Measurements from ENCODE around the gene ANGEL2.
"Not testable (repeated sequence)": the region's sequence is repeated elsewhere in the genome, so short reads cannot be mapped to it uniquely, and the experiment has no call there.

The ANGEL2 gene, protein sequence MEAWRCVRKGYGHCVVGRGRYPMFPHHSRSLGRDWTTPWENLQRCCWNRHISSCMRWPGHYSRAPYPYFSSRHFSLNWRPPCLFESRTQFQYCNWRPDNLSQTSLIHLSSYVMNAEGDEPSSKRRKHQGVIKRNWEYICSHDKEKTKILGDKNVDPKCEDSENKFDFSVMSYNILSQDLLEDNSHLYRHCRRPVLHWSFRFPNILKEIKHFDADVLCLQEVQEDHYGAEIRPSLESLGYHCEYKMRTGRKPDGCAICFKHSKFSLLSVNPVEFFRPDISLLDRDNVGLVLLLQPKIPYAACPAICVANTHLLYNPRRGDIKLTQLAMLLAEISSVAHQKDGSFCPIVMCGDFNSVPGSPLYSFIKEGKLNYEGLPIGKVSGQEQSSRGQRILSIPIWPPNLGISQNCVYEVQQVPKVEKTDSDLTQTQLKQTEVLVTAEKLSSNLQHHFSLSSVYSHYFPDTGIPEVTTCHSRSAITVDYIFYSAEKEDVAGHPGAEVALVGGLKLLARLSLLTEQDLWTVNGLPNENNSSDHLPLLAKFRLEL

GRCh38 chr1:213015099-213016050 is at the start of gene ANGEL2:
Gene ANGEL2, minus strand, starts transcription at chr1:213015867. Its CDS starts 196 bp downstream, at chr1:213015671.
- peak; percentile 93 for DNase-seq (ENCODE audit: low read depth in 2 of 2)

DNA sequence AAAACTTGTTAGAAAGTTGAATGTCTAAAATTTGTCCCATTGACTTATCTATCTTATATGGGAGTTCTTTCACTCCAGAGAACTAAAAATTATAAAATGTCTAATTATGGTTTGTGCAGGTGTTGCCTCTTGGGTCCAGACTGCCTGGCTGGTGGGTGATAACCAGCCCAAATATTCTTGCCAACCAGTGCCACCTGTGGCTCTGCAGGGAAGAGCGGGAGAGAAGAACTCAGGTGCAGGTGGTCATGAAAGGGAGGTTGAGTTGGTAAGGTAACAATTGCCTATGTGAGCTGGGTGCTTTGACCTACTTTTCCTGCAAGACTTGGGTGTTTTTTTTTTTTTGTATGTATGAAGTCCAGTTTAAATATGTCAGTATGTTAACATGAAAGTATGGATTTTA is 45.6 kb upstream of the ANGEL2 start:
- no peak for DNase-seq (ENCODE audit: low read depth in 2 of 2)

GRCh38 chr1:213060836-213061235 is 45.2 kb upstream of the ANGEL2 start:
- no peak for DNase-seq (ENCODE audit: low read depth in 2 of 2)

- no peak for DNase-seq (ENCODE audit: low read depth in 2 of 2)
Measured at GRCh38 chr1:213057264-213058059, 41.8 kb upstream of the ANGEL2 start.

- DNase-seq (ENCODE audit: low read depth in 2 of 2) = no peak
Measured at GRCh38 chr1:213055767-213056166, 40.1 kb upstream of the ANGEL2 start.

DNA sequence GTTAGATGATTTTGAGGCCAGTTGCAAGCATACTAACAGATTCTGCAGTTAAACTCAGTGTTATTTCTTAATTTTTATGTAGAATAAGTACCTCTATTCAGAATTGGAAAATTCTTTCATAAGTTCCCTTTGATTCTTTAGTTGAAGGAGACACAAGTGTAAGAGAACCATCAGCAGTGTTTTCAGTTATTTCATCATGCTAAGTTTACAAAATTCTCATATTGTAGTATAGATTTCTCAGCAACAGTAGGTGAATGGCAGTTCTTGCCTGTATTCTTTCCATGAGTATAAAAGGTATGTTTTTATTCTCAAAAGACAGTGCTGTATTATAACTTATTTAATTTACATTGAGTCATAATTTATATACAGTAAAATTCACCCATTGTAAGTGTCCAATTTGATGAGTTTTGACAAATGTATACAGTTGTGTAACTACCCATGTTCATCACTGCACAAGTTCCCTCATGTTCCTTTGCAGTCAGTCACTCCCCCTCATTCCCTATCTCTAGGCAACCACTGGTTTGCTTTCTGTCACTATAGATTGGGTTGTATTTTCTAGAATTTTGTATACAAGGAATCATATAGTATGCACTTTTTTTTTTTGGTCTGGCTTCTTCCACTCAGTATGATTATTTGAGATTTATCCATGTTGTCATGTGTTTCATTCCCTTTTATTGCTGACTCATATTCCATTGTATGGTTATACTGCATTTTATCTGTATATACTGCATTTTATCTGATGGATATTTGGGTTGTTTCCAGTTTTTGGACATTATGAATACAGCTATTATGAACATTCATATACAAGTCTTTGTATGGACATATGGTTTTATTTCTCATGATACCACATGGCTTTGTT is 39.3 kb upstream of the ANGEL2 start:
- no peak for DNase-seq (ENCODE audit: low read depth in 2 of 2)

GRCh38 chr1:213054142-213054541 is 38.5 kb upstream of the ANGEL2 start:
- DNase-seq (ENCODE audit: low read depth in 2 of 2) = no peak

GRCh38 chr1:213053455-213053854 is 37.8 kb upstream of the ANGEL2 start:
- DNase-seq (ENCODE audit: low read depth in 2 of 2) = no peak

GRCh38 chr1:213051881-213052202 is 36.2 kb upstream of the ANGEL2 start:
- no peak for DNase-seq (ENCODE audit: low read depth in 2 of 2)

GRCh38 chr1:213051127-213051880 is 35.6 kb upstream of the ANGEL2 start, which contains the start of gene RPS6KC1:
Gene RPS6KC1, plus strand, starts transcription at chr1:213051241. Its CDS starts 164 bp downstream, at chr1:213051405.
- peak; percentile 77 to 79 for DNase-seq (ENCODE audit: low read depth in 2 of 2)

- DNase-seq (ENCODE audit: low read depth in 2 of 2) = no peak
Measured at GRCh38 chr1:213050745-213051126, 35.1 kb upstream of the ANGEL2 start.

DNA sequence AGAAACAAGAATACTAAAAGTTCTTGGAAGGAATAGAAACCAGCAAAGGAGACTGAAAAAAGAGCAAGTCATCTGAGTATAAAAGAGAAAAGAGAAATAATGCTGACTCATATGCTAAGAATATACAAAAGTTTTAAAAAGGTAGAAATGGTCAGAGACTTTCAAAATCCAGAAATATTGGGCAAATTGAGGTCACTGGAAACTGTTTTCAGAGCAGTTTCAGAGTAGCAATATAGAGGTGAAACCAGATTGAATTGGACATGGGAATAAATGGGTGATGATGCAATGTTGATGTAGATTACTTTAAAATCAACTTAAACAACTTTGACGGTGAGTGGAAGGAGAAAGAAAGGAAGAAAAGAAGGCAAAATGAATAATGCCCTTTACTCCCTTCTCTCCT is 33.6 kb upstream of the ANGEL2 start:
- no peak for DNase-seq (ENCODE audit: low read depth in 2 of 2)

GRCh38 chr1:213045321-213046226 is 29.9 kb upstream of the ANGEL2 start:
- not testable (repeated sequence) for DNase-seq (ENCODE audit: low read depth in 2 of 2)

DNA sequence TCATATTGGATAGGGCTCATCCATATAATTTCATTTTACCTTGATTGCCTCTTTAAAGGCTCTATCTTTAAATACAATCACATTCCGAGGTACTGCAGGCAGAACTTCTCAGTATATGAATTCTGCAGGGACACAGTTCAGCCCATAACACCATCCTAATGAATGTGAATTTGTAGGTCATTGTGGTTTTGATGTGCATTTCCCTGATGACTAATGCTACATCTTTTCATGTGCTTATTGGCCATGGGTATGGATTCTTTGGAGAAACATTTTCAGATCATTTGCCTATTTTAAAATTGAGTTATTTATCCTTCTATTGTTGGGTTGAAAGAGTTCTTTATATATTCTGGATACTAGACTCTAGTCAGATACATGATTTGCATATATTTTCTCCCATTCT is 25.8 kb upstream of the ANGEL2 start:
- DNase-seq (ENCODE audit: low read depth in 2 of 2) = no peak

DNA sequence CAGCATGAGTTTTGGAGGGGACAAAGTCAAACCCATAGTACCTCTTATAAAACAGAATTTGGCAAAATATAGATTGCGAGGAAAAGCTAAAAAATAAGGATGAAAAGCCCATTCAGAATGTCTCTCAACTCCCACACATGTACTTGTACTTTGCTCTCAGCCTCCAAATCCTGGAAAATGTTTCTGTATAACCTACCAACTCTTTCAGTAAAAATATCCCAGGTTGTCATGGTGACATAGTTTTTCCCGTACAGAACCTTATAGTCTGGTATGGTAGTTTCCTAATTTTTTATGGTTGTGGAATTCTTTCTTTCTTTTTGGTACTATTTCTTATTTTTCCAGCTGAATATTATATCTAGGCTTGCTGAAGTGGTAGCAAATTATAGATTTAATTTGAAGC is 19.9 kb upstream of the ANGEL2 start:
- no peak for DNase-seq (ENCODE audit: low read depth in 2 of 2)

GRCh38 chr1:213034713-213035112 is 19.0 kb upstream of the ANGEL2 start:
- DNase-seq (ENCODE audit: low read depth in 2 of 2) = no peak

DNA sequence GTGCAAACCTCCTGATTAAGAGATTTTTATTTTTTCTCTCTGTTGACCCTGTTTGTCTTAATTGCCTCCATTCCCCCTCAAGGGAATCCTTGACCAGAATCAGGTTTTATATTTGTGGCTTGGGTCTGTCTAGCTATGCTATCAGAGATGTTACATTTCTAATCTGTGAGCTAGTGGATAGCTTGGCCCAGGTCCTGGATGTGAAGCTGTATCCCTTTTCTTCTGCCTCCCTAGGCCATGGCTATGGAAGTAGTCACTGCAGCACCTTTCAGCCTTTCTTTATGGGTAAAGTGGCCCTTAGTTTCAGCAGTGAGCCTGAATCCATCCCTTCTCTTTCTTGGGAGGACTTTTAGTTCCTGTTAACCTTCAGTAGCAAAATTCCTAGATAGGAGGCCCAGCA is 17.0 kb upstream of the ANGEL2 start:
- DNase-seq (ENCODE audit: low read depth in 2 of 2) = no peak

DNA sequence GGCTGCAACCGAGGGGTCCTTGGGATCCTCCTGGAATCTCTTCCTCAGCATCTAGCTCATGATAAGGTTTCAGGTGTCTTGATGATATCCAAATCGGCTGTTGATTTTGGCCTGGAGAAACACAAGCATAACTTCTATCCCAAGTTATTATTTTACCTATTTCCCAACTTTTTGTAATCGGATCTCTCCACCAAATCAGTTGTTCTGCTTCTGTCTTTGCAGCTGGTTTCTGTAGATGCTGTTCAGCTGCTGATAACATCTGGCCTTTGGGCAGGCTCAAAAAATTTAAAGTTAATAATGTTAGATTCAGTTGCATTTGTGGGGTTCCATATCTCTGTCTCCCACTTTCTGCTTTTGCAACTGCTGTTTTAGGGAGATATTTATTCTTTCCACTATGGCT is 11.4 kb upstream of the ANGEL2 start:
- DNase-seq (ENCODE audit: low read depth in 2 of 2) = not testable (repeated sequence)

GRCh38 chr1:213020016-213020415 is 4.3 kb upstream of the ANGEL2 start:
- no peak for DNase-seq (ENCODE audit: low read depth in 2 of 2)
